Endothelial cell of umbilical vein (primary cell): Measurements from ENCODE around the gene KRTAP10-7. TPM values are rescaled to one million over a fixed set of nuclear protein-coding genes. Genes with fewer than 3 reads are reported as not detected.

ENCODE experiments used
- BruUV-seq: library from RNA; stranded (reverse); fragments of 400-500 nt; replicated peaks from 2 replicates; lab custom pipeline; 2021; lab: Mats Ljungman, UMichigan
- CTCF ChIA-PET: fragments of 300-600, 350-600 bp; sonication (Branson Sonifier 250); formaldehyde crosslinking; loops from one replicate; lab custom pipeline; 2021; ENCODE audit warnings: antibody characterized with exemption, inconsistent platforms; lab: Charles Lee
- POLR2A ChIA-PET: fragments of 300-600, 350-600 bp; sonication (Branson Sonifier 250); formaldehyde crosslinking; loops from one replicate; lab custom pipeline; 2021; ENCODE audit warnings: antibody characterized with exemption, inconsistent platforms; lab: Charles Lee
- DNase-seq: peaks from one replicate; pipeline ENCODE4 v3.0.0-alpha.2; 2011; ENCODE audit warnings: low read depth, low spot score
- FAIRE-seq: peaks from 2 replicates; lab custom pipeline; 2011; peaks lifted over from hg19 to GRCh38; lab: Jason Lieb, UNC
- H2AFZ ChIP-seq: 2 replicates; pipeline ENCODE4 v1.6.0; 2012; ENCODE audit warnings: low read depth, low read length, control low read depth, inconsistent platforms
- H3K27ac ChIP-seq: 2 replicates; pipeline ENCODE4 v1.5.1; 2011; ENCODE audit warnings: low read depth, mild to moderate bottlenecking, control low read depth, low read length, moderate library complexity; ENCODE audit not compliant: insufficient read depth
- H3K27me3 ChIP-seq, 2 experiments: 2 replicates each; pipeline versions ENCODE4 v1.6.0 to v1.6.1; 2011; ENCODE audit warnings: low read length in 2 of 2, mixed read lengths in 1 of 2; ENCODE audit not compliant: control insufficient read depth in 2 of 2, insufficient read depth in 2 of 2
- H3K36me3 ChIP-seq, 2 experiments: 2 replicates in 1 of 2; 3 replicates in 1 of 2; pipeline ENCODE4 v1.5.1; 2011; ENCODE audit warnings: low read length in 2 of 2, mild to moderate bottlenecking in 1 of 2, moderate library complexity in 1 of 2; ENCODE audit not compliant: control insufficient read depth in 2 of 2, insufficient read depth in 2 of 2; ENCODE audit errors: extremely low read depth in 1 of 2
- H3K4me1 ChIP-seq: 3 replicates; pipeline ENCODE4 v1.5.1; 2011; ENCODE audit warnings: mild to moderate bottlenecking, low read length; ENCODE audit not compliant: control insufficient read depth, insufficient read depth; ENCODE audit errors: extremely low read depth
- H3K4me2 ChIP-seq: 2 replicates; pipeline ENCODE4 v1.6.1; 2011; ENCODE audit warnings: low read length, control low read depth, mixed read lengths; ENCODE audit not compliant: insufficient read depth
- H3K4me3 ChIP-seq, 3 experiments: fragments of 200-600 bp in 1 of 3; sonication (generic), shearing (Covaris generic) in 1 of 3; replicated peaks in 1 of 3; 2 replicates each; pipeline ENCODE4 v1.5.1; 2011 to 2016; ENCODE audit warnings: control low read depth in 3 of 3, low read length in 3 of 3, mild to moderate bottlenecking in 2 of 3, inconsistent platforms in 1 of 3, low read depth in 1 of 3, moderate library complexity in 1 of 3; ENCODE audit not compliant: insufficient read depth in 1 of 3
- H3K79me2 ChIP-seq: 2 replicates; pipeline ENCODE4 v1.6.0; 2012; ENCODE audit warnings: low read length, inconsistent platforms; ENCODE audit not compliant: control insufficient read depth, insufficient read depth
- H3K9ac ChIP-seq: replicated peaks from 2 replicates; pipeline ENCODE3; 2011; ENCODE audit warnings: low read length, control low read depth; ENCODE audit not compliant: insufficient read depth; ENCODE audit errors: extremely low read depth
- H3K9me1 ChIP-seq: replicated peaks from 3 replicates; pipeline ENCODE4 v1.6.0; 2011; ENCODE audit warnings: mild to moderate bottlenecking, low read length; ENCODE audit not compliant: control insufficient read depth, insufficient read depth; ENCODE audit errors: extremely low read depth
- H3K9me3 ChIP-seq: replicated peaks from 2 replicates; pipeline ENCODE4 v1.5.1; 2012; ENCODE audit warnings: low read length, inconsistent platforms; ENCODE audit not compliant: control insufficient read depth, insufficient read depth
- H4K20me1 ChIP-seq: replicated peaks from 2 replicates; pipeline ENCODE3; 2011; ENCODE audit warnings: mild to moderate bottlenecking, low read length; ENCODE audit not compliant: control insufficient read depth, insufficient read depth; ENCODE audit errors: extremely low read depth
- EZH2 ChIP-seq: IDR thresholded peaks from 2 replicates; pipeline ENCODE4 v1.6.1; 2012; ENCODE audit warnings: borderline replicate concordance, low read depth, mild to moderate bottlenecking, moderate library complexity, low read length, inconsistent platforms; ENCODE audit not compliant: severe bottlenecking
- FOS ChIP-seq: IDR thresholded peaks from 2 replicates; pipeline ENCODE4 v1.6.1; 2011; ENCODE audit warnings: mild to moderate bottlenecking, low read length, moderate library complexity, borderline replicate concordance; ENCODE audit not compliant: insufficient read depth
- GATA2 ChIP-seq: IDR thresholded peaks from 2 replicates; pipeline ENCODE4 v1.7.0; 2011; ENCODE audit warnings: low read depth, mild to moderate bottlenecking, moderate library complexity, mixed read lengths, low read length; ENCODE audit not compliant: insufficient read length, insufficient read depth
- MYC ChIP-seq: IDR thresholded peaks from one replicate; pipeline ENCODE4 v1.6.1; 2011; ENCODE audit warnings: mild to moderate bottlenecking, low read depth, low read length
- POLR2AphosphoS5 ChIP-seq: IDR thresholded peaks from 2 replicates; pipeline ENCODE4 v1.6.1; 2012; ENCODE audit warnings: low read depth, mild to moderate bottlenecking, control low read depth, low read length, moderate library complexity; ENCODE audit not compliant: insufficient read depth
- dilution Hi-C: fragments of 300-500 bp; cut with MboI; formaldehyde crosslinking; loops from one replicate; pipeline ENCODE4 v1.15.0; 2019; ENCODE audit warnings: low sequenced_read_pairs; ENCODE audit not compliant: extremely low pct_ligation_motif_present
- intact Hi-C: fragments of 100-400 bp; cut with micrococcal nuclease; formaldehyde crosslinking; loops from one replicate; pipeline ENCODE4 v1.10.0; 2022
- polyA plus RNA-seq, 4 experiments: library from polyadenylated mRNA; depleted of rRNA in 3 of 4; stranded (reverse) in 3 of 4; unstranded in 1 of 4; fragments of >200 nt; gene quantifications; 2 replicates each; pipeline versions ENCODE4 v1.2.1 to v1.2.3, GENCODE V29; 2011 to 2012; ENCODE audit warnings: missing spikeins in 1 of 4
- total RNA-seq: library from RNA; stranded (reverse); gene quantifications from 2 replicates; pipeline ENCODE4 v1.2.3, GENCODE V29; 2021
- TF ChIP-seq, protein P1 (sequence below): IDR thresholded peaks from 2 replicates; pipeline ENCODE4 v1.6.1; 2011; ENCODE audit not compliant: insufficient read depth, insufficient read length
- TF ChIP-seq, protein P2 (sequence below), 2 donors: IDR thresholded peaks; 1 replicate in 1 of 2; 2 replicates in 1 of 2; pipeline ENCODE4 v1.5.1; 2011; ENCODE audit warnings: low read length in 2 of 2, mild to moderate bottlenecking in 2 of 2, moderate library complexity in 2 of 2, control low read depth in 1 of 2, inconsistent platforms in 1 of 2, low read depth in 1 of 2; ENCODE audit not compliant: insufficient read depth in 1 of 2; ENCODE audit errors: extremely low read depth in 1 of 2

KRTAP10-7 gene
- total and polyA plus RNA-seq, 2 donors (not counting 3 experiments of a cell fraction or from before 2014, with no cell fraction given) = not detected

DNA sequence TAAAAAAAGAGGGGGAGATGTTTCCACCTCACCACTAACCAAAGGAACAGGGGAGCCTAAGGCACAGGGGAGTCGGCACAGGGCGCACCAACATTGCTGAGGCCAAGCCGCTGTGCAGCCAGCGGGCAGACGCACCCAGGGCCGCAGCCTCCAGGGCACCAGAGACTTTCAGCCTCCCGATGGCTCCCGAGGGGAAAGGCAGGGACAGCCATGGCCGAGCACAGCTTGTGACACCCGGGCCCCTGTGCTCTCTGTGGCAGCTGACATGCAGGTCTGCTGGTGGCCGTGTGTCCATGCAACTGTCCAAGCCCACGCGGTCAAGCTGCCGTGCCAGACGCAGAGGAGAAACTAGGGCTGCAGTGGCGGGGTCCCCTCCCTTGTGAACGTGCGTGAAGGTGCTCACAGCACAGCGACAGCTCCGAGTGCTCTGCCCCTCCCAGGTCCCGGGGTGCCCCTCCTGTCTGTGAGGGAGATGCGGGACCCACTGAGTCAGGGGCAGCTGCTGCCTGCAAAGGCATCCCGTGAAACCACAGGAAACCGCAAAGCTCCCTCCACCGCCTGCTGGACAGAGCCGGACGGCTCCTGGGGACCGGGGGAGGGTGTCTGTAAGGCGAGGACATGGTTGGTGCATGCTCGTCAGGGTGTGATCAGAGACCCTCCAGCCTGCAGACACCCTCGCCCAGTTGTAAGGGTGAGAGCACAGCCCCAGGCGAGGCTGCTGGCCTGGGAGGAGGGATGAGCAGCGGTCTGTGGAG, 48.3 kb downstream of the KRTAP10-7 start:
- intact Hi-C loops = no loop called here
- H3K4me2 ChIP-seq = no peak overlapping the region
- no peak for FAIRE-seq

DNA sequence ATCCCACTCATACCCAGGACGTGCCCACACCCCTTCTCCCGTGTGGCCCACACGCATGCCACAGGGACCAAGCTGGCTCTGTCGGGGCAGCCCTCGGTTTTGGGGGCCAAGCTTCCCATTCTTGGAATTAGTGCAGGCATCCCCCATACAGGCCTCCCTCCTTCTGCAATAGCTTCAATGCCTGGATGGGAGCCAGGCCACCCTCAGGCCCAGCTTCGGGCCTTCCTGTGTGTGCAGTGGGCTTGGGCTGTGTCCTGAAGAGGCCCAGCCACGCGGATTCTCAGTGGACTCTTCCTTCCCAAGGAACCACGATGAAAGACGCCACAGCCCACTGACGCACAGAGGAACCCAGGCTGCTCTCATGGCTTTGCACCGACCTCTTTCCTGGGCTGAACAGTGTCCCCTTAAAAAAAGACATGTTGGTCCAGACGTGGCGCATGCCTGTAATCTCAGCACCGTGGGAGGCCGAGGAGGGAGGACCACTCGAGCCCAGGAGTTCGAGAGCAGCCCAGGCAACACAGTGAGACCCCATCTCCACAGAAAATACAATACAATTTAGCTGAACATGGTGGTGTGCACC, 49.2 kb downstream of the KRTAP10-7 start:
- no peaks in the 10 kb centered on the region for H3K4me1 ChIP-seq
- no peaks in the 10 kb centered on the region for H4K20me1 ChIP-seq
- H3K9ac ChIP-seq = no peak overlapping the region
- no TSS peak for BruUV-seq
- no peak overlapping the region for H3K4me2 ChIP-seq
- no peaks in the 10 kb centered on the region for H3K36me3 ChIP-seq
- ChIA-PET POLR2A (no interaction called here), CTCF (no interaction called here)
- no peak overlapping the region for H3K4me3 ChIP-seq
- TF ChIP-seq GATA2 (no peak), FOS (no peak), EZH2 (no peak), MYC (no peak), POLR2AphosphoS5 (no peak)
- TF ChIP-seq, protein P1, sequence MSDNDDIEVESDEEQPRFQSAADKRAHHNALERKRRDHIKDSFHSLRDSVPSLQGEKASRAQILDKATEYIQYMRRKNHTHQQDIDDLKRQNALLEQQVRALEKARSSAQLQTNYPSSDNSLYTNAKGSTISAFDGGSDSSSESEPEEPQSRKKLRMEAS = no peak
- TF ChIP-seq, protein P2, sequence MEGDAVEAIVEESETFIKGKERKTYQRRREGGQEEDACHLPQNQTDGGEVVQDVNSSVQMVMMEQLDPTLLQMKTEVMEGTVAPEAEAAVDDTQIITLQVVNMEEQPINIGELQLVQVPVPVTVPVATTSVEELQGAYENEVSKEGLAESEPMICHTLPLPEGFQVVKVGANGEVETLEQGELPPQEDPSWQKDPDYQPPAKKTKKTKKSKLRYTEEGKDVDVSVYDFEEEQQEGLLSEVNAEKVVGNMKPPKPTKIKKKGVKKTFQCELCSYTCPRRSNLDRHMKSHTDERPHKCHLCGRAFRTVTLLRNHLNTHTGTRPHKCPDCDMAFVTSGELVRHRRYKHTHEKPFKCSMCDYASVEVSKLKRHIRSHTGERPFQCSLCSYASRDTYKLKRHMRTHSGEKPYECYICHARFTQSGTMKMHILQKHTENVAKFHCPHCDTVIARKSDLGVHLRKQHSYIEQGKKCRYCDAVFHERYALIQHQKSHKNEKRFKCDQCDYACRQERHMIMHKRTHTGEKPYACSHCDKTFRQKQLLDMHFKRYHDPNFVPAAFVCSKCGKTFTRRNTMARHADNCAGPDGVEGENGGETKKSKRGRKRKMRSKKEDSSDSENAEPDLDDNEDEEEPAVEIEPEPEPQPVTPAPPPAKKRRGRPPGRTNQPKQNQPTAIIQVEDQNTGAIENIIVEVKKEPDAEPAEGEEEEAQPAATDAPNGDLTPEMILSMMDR (IDR thresholded peaks at IDR 0.05; ENCODE audit: extremely low read depth in 1 of 2, insufficient read depth in 1 of 2, low read depth in 1 of 2, low read length in 2 of 2) = no peak
- H2AFZ ChIP-seq = no peak overlapping the region
- no peaks in the 10 kb centered on the region for H3K9me3 ChIP-seq
- dilution Hi-C loops (no loop called here), intact Hi-C loops (no loop called here)
- H3K79me2 ChIP-seq = no peaks in the 10 kb centered on the region
- H3K27ac ChIP-seq = no peak overlapping the region
- FAIRE-seq (no peak), DNase-seq (no peak)
- no peaks in the 10 kb centered on the region for H3K27me3 ChIP-seq
- H3K9me1 ChIP-seq = no peaks in the 10 kb centered on the region

More for the DNA sequence above, 48.3 kb downstream of the KRTAP10-7 start:
- POLR2A ChIA-PET = no interaction called here
- Histone ChIP-seq H3K27me3 (no peaks in the 10 kb centered on the region), H3K4me3 (no peak overlapping the region), H3K4me1 (no peaks in the 10 kb centered on the region), H3K9me1 (no peaks in the 10 kb centered on the region), H2AFZ (no peak overlapping the region), H3K9ac (no peak overlapping the region), H3K36me3 (no peaks in the 10 kb centered on the region), H3K79me2 (no peaks in the 10 kb centered on the region), H3K9me3 (no peaks in the 10 kb centered on the region), H3K27ac (no peak overlapping the region), H4K20me1 (no peaks in the 10 kb centered on the region)
- CTCF ChIA-PET = no interaction called here
- no peak for TF ChIP-seq GATA2
- TF ChIP-seq, protein P2 (IDR thresholded peaks at IDR 0.05; ENCODE audit: extremely low read depth in 1 of 2, insufficient read depth in 1 of 2, low read depth in 1 of 2, low read length in 2 of 2) = no peak
- no peak for TF ChIP-seq MYC
- dilution Hi-C loops = no loop called here
- BruUV-seq = no TSS peak
- DNase-seq = no peak
